AG09309 (cell line): Measurements from ENCODE around the gene DDX46.

Source experiments
- DNase-seq: peaks from one replicate; pipeline ENCODE4 v3.0.0-alpha.2; 2010; ENCODE audit warnings: low read depth
- H3K4me3 ChIP-seq: 2 replicates; pipeline ENCODE4 v1.5.1; 2011; ENCODE audit warnings: mild to moderate bottlenecking, low read depth, low read length, moderate library complexity; ENCODE audit not compliant: control insufficient read depth
- CTCF ChIP-seq: IDR thresholded peaks from 2 replicates; pipeline ENCODE4 v1.5.1; 2011; ENCODE audit warnings: mild to moderate bottlenecking, low read depth, low read length, inconsistent platforms; ENCODE audit not compliant: insufficient read depth, control insufficient read depth; ENCODE audit errors: missing control alignments

The DDX46 gene

GRCh38 chr5:134798468-134798867 lies 39.9 kb downstream of the DDX46 start:
- no peak for TF ChIP-seq CTCF
- no peak for DNase-seq
- H3K4me3 ChIP-seq: no peak overlapping the region

- no peak for TF ChIP-seq CTCF
- no peak overlapping the region for H3K4me3 ChIP-seq
- DNase-seq: no peak
These were observed 45.2 kb downstream of the DDX46 start for GRCh38 chr5:134803821-134804220.

GRCh38 chr5:134813407-134813806 lies 54.8 kb downstream of the DDX46 start:
- H3K4me3 ChIP-seq: no peak overlapping the region
- TF ChIP-seq CTCF: no peak
- DNase-seq: no peak

- no peak for TF ChIP-seq CTCF
- DNase-seq: no peak
- H3K4me3 ChIP-seq: no peak overlapping the region
These were observed 55.2 kb downstream of the DDX46 start for GRCh38 chr5:134813827-134814226.

GRCh38 chr5:134817006-134817405 lies 58.4 kb downstream of the DDX46 start:
- no peak overlapping the region for H3K4me3 ChIP-seq
- no peak for TF ChIP-seq CTCF
- DNase-seq: no peak

- TF ChIP-seq CTCF: no peak
These were observed 60.2 kb downstream of the DDX46 start for GRCh38 chr5:134818776-134819175.

GRCh38 chr5:134819407-134819963 lies 60.9 kb downstream of the DDX46 start:
- no peak for TF ChIP-seq CTCF
- H3K4me3 ChIP-seq: no peak overlapping the region
- DNase-seq: no peak

More at GRCh38 chr5:134818776-134819175, 60.2 kb downstream of the DDX46 start:
- DNase-seq: no peak
- H3K4me3 ChIP-seq: no peak overlapping the region
